IPS-NIHi7 (cell line): Measurements from ENCODE around the gene AFDN.
A peak's percentile ranks its signal among the peaks of the same experiment; 100 is the strongest.

Experiments used
- DNase-seq: peaks from one replicate; pipeline ENCODE4 v3.0.0; 2012; ENCODE audit warnings: mixed read lengths; ENCODE audit errors: extremely low spot score

Gene AFDN

DNA sequence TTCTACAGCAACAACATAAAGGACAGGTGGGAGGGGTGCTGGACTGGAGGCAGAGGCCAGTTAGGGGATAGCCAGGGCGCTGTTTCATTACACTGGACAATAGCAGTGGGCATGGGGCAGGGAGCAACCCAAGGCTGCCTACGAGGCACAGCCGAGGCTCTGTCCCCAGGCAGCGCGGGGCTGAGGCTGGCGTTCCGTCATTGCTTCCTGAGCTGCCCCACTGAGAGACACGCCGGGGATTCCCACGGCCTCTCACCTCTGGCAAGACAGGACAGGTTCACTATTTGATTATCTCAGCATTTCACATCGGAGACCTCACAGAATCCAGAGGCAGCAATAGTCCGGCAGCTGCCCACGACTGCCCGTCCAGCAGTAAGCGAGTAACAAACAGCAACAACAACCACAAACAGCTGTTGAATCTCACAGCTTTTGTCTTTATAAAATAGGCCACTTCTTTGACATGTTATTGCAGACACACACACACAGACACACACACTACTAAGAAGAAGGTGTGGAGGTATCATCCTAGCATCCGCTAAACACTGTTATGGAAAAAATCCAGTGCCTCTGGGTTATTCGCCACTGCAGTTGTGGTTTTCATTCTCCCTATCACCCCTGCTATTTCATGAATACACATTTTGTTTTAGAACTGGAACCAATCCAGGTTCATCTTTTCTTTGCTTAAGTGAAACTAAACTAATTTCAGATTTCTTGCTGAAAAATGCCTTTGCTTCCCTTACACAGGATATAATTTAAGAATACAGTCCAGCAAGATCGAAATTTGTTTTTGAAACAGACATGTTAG is 190.2 kb downstream of the AFDN start:
- peak; percentile 32 for DNase-seq

DNA sequence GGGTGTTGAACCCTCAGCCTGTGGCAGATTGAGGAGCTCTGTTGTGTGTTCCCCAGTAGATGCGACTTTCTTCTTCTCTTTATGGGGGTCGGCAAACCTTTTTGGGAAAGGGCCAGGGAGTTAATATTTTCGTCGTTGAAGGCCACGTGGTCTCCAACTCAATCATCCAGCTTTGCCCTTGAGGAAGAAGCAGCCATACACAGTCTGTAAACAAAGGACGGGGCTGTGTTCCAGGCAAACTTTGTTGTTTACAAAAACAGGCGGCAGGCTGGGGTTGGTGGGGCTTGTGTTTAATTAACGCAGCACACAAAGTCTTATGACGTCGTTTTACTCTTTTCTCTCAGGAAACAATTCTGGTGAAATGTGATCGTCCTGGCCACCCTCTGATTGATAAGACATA is 190.9 kb downstream of the AFDN start:
- DNase-seq, result no peak

DNA sequence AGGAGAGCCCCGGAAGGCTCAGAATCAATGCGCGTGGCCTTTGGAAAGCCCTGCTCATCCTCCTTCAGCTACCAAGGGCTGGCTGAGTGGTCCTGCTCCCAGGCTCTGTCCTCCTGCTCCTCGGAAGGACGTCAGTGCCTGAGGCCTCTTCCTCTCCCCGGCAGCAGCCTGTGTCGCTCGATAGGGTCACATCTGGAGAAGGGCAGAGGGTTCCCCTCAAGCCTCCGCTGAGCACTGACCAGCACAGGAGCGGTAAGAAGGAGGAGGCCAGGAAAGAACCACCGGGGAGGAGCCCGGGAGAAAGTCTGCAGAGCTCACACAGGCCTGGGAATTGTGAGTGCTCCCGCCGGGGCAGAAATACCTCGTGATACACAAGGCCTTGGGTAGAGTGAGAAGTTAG is 192.0 kb downstream of the AFDN start:
- no peak for DNase-seq

DNA sequence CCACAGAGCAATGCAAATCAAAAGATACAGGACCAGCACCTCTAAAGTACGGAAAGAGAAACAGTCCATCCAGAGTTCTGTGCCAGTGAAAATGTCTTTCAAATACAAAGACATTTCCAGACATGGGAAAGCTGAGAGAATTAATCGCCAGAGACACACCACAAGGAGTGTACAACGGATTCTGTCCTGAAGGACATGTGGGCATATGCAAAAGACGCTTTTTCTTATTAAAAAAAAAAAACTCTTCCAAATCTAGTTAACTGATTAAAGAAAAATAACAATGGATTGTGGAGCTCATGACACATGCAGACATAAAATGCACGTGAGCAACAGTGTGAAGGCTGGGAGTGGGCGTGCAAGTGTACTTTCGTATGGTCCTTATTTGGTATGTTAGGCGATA is 193.5 kb downstream of the AFDN start:
- DNase-seq, result no peak

DNA sequence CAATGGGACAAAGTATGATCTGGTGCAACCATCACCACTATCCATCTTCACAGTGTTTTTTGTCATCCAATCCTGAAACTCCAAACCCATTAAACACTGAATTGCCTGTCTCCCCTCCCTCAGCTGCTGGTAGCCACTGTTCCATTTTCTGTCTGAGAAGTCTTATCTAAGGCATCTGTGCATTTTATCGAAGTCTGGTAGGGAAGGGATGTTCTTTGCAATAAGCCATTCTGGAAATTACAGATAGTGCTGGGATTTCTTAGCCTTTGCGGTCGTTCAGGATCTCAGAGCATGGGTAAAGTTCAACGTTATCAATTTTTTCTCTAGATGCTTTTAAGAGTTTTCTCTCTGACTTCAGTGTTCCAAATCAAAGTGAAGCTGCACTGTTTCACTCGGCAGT is 194.9 kb downstream of the AFDN start:
- no peak for DNase-seq
